Liver (tissue), 3 donors: ENCODE measurements around the gene SLC43A3.

Experiments
- EGR1 ChIP-seq, 2 donors: IDR thresholded peaks; 2 replicates each; pipeline ENCODE4 v1.6.1; 2016 to 2018; ENCODE audit warnings: antibody characterized with exemption in 2 of 2, low read depth in 2 of 2
- GABPA ChIP-seq, 2 donors: IDR thresholded peaks in 1 of 2; conservative IDR thresholded peaks in 1 of 2; 2 replicates each; pipeline ENCODE4 v1.6.1; 2016; ENCODE audit warnings: antibody characterized with exemption in 2 of 2, mild to moderate bottlenecking in 1 of 2, moderate library complexity in 1 of 2
- HNF4G ChIP-seq: IDR thresholded peaks from 2 replicates; pipeline ENCODE4 v1.6.1; 2016; ENCODE audit warnings: antibody characterized with exemption
- RAD21 ChIP-seq, 2 donors: IDR thresholded peaks; 2 replicates each; pipeline ENCODE4 v1.6.1; 2016; ENCODE audit warnings: antibody characterized with exemption in 2 of 2, mild to moderate bottlenecking in 2 of 2
- SP1 ChIP-seq: IDR thresholded peaks from 2 replicates; pipeline ENCODE4 v1.6.1; 2018; ENCODE audit warnings: antibody characterized with exemption, mild to moderate bottlenecking
- TAF1 ChIP-seq: conservative IDR thresholded peaks from 2 replicates; pipeline ENCODE4 v1.6.1; 2016; ENCODE audit warnings: antibody characterized with exemption, mild to moderate bottlenecking
- YY1 ChIP-seq: IDR thresholded peaks from 2 replicates; pipeline ENCODE4 v1.6.1; 2016; ENCODE audit warnings: antibody characterized with exemption, mild to moderate bottlenecking
- TF ChIP-seq, protein P1 (sequence below): IDR thresholded peaks from 2 replicates; pipeline ENCODE4 v1.6.1; 2016; ENCODE audit warnings: antibody characterized with exemption
- TF ChIP-seq, protein P2 (sequence below): IDR thresholded peaks from 2 replicates; pipeline ENCODE4 v1.6.1; 2016; ENCODE audit warnings: antibody characterized with exemption, mild to moderate bottlenecking
- TF ChIP-seq, protein P3 (sequence below): fragments of 150-350 bp; IDR thresholded peaks from 2 replicates; pipeline ENCODE4 v1.5.1; 2017; ENCODE audit warnings: improper control_type of control experiment, low read depth, low read length; ENCODE audit not compliant: missing input control
- donor health status: healthy.
- donor health status: healthy.

DNA sequence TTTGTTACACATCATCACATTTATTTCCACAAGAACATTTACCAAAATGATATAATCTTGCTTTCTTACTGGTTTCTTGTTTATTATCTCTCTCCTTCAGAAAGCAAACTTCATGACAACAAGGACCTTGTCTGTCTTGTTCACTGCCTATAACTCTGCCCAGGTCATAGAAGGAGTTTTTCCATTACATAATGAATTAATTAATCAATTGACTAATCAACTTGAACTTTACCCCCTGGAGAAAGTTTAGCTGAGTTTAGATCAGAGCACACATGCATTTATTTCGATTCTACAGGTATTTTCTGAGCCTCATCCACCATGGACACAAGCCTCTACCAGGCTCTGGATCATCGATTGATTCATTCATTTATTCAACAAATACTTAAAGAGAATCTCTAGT lies 30.2 kb downstream of the SLC43A3 start:
- TF ChIP-seq, protein P1, sequence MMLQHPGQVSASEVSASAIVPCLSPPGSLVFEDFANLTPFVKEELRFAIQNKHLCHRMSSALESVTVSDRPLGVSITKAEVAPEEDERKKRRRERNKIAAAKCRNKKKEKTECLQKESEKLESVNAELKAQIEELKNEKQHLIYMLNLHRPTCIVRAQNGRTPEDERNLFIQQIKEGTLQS: no peak
- TF ChIP-seq, protein P2, sequence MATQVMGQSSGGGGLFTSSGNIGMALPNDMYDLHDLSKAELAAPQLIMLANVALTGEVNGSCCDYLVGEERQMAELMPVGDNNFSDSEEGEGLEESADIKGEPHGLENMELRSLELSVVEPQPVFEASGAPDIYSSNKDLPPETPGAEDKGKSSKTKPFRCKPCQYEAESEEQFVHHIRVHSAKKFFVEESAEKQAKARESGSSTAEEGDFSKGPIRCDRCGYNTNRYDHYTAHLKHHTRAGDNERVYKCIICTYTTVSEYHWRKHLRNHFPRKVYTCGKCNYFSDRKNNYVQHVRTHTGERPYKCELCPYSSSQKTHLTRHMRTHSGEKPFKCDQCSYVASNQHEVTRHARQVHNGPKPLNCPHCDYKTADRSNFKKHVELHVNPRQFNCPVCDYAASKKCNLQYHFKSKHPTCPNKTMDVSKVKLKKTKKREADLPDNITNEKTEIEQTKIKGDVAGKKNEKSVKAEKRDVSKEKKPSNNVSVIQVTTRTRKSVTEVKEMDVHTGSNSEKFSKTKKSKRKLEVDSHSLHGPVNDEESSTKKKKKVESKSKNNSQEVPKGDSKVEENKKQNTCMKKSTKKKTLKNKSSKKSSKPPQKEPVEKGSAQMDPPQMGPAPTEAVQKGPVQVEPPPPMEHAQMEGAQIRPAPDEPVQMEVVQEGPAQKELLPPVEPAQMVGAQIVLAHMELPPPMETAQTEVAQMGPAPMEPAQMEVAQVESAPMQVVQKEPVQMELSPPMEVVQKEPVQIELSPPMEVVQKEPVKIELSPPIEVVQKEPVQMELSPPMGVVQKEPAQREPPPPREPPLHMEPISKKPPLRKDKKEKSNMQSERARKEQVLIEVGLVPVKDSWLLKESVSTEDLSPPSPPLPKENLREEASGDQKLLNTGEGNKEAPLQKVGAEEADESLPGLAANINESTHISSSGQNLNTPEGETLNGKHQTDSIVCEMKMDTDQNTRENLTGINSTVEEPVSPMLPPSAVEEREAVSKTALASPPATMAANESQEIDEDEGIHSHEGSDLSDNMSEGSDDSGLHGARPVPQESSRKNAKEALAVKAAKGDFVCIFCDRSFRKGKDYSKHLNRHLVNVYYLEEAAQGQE: no peak
- peak in 1 of 2 donors; percentile 40 for TF ChIP-seq EGR1 (IDR thresholded peaks at IDR 0.05; ENCODE audit: low read depth in 2 of 2)
- TF ChIP-seq, protein P3, sequence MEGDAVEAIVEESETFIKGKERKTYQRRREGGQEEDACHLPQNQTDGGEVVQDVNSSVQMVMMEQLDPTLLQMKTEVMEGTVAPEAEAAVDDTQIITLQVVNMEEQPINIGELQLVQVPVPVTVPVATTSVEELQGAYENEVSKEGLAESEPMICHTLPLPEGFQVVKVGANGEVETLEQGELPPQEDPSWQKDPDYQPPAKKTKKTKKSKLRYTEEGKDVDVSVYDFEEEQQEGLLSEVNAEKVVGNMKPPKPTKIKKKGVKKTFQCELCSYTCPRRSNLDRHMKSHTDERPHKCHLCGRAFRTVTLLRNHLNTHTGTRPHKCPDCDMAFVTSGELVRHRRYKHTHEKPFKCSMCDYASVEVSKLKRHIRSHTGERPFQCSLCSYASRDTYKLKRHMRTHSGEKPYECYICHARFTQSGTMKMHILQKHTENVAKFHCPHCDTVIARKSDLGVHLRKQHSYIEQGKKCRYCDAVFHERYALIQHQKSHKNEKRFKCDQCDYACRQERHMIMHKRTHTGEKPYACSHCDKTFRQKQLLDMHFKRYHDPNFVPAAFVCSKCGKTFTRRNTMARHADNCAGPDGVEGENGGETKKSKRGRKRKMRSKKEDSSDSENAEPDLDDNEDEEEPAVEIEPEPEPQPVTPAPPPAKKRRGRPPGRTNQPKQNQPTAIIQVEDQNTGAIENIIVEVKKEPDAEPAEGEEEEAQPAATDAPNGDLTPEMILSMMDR: no peak
- no peak for TF ChIP-seq TAF1
- no peak for TF ChIP-seq RAD21 (IDR thresholded peaks at IDR 0.05)
- no peak for TF ChIP-seq GABPA (IDR thresholded peaks at IDR 0.05 in 1 of 2, conservative IDR thresholded peaks at IDR 0.05 in 1 of 2)
- TF ChIP-seq YY1: no peak
- TF ChIP-seq HNF4G: no peak
- TF ChIP-seq SP1: peak; percentile 42
